Measurements from ENCODE around the gene NXPH3.

Gene NXPH3

GRCh38 chr17:49618028-49618611 is 42.4 kb downstream of the NXPH3 start:
- DNase-seq (ENCODE audit: low read depth in 1 of 2, low spot score in 1 of 2), result no peak
- no peaks in the 10 kb centered on the region for H3K27me3 ChIP-seq (ENCODE audit: insufficient read depth, poor library complexity, severe bottlenecking)
- no peak overlapping the region for H3K27ac ChIP-seq (replicated peaks)

GRCh38 chr17:49621420-49621819 is 45.7 kb downstream of the NXPH3 start:
- DNase-seq (ENCODE audit: low read depth in 1 of 2, low spot score in 1 of 2), result no peak
- TF ChIP-seq GABPA (IDR thresholded peaks at IDR 0.05; ENCODE audit: low read depth), result no peak
- no peak for TF ChIP-seq REST (IDR thresholded peaks at IDR 0.05; ENCODE audit: insufficient replicate concordance, low read depth)
- no peak for TF ChIP-seq SPI1 (IDR thresholded peaks at IDR 0.05; ENCODE audit: borderline replicate concordance, low read depth)
- TF ChIP-seq CTCF (IDR thresholded peaks at IDR 0.05; ENCODE audit: insufficient read depth, low read length), result no peak
- TF ChIP-seq POLR2AphosphoS5 (IDR thresholded peaks at IDR 0.05; ENCODE audit: low read depth), result no peak
- Histone ChIP-seq H3K4me3 (replicated peaks; ENCODE audit: insufficient read depth, low read length) (no peak overlapping the region), H3K27ac (replicated peaks) (no peak overlapping the region), H3K27me3 (ENCODE audit: insufficient read depth, poor library complexity, severe bottlenecking) (no peaks in the 10 kb centered on the region)

More at GRCh38 chr17:49618028-49618611, 42.4 kb downstream of the NXPH3 start:
- H3K4me3 ChIP-seq (replicated peaks; ENCODE audit: insufficient read depth, low read length), result no peak overlapping the region
- no peak for TF ChIP-seq SPI1 (IDR thresholded peaks at IDR 0.05; ENCODE audit: borderline replicate concordance, low read depth)
- TF ChIP-seq CTCF (IDR thresholded peaks at IDR 0.05; ENCODE audit: insufficient read depth, low read length), result no peak
- no peak for TF ChIP-seq POLR2AphosphoS5 (IDR thresholded peaks at IDR 0.05; ENCODE audit: low read depth)
- TF ChIP-seq GABPA (IDR thresholded peaks at IDR 0.05; ENCODE audit: low read depth), result no peak
- no peak for TF ChIP-seq REST (IDR thresholded peaks at IDR 0.05; ENCODE audit: insufficient replicate concordance, low read depth)

GRCh38 chr17:49621946-49622529 is 46.4 kb downstream of the NXPH3 start:
- H3K27me3 ChIP-seq (ENCODE audit: insufficient read depth, poor library complexity, severe bottlenecking), result no peaks in the 10 kb centered on the region
- TF ChIP-seq REST (IDR thresholded peaks at IDR 0.05; ENCODE audit: insufficient replicate concordance, low read depth) (peak; percentile 63), CTCF (IDR thresholded peaks at IDR 0.05; ENCODE audit: insufficient read depth, low read length) (no peak)
- no peak for DNase-seq (ENCODE audit: low read depth in 1 of 2, low spot score in 1 of 2)
- no peak overlapping the region for H3K4me3 ChIP-seq (replicated peaks; ENCODE audit: insufficient read depth, low read length)
- H3K27ac ChIP-seq (replicated peaks), result no peak overlapping the region

Data from HL-60 (cell line).